ENCODE data around the gene MRPS25. TPM values are rescaled to one million over a fixed set of nuclear protein-coding genes. Genes with fewer than 3 reads are reported as not detected.

Gene MRPS25
- total RNA-seq, 1 experiment from 2014 or later, result 58.3 TPM

DNA sequence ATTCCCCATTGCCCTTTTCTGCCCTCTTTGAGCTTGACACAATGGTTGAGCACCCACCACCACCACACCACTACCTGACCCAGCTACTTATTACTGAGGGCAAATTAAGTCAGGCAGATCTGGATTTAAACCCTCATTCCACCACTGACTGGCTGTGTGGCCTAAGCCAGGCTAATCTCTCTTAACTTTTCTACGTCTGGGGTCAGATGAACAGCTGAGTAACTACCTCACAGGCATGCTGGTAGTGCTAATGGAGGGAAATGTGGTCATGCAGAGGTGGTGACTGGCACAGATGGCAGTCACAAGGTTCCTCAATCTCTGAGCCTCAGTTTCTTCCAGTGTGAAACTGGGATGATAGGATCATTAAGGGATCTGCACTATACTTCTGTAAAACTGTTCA lies 4.3 kb upstream of the MRPS25 start:
- ChIA-PET CTCF (interaction anchor here (1.8 kb wide), 1 partner anchor 18 kb away, joined by 5 read pairs; no protein-coding TSS in a partner anchor), POLR2A (no interaction called here)
- no peak for ATAC-seq

More for the DNA sequence above, 4.3 kb upstream of the MRPS25 start:
- peaks cover 4 to 9% of the 10 kb centered on the region in 2 experiments; a peak in 3 of 4 replicates for H3K36me3 ChIP-seq (ENCODE audit: control insufficient read depth in 1 of 2, insufficient read depth in 2 of 2, low read length in 2 of 2)
- TF ChIP-seq SRF (IDR thresholded peaks at IDR 0.05; ENCODE audit: low read depth) (no peak), REST (IDR thresholded peaks at IDR 0.05; ENCODE audit: low read depth) (no peak), EZH2 (IDR thresholded peaks at IDR 0.05) (no peak), ATF3 (IDR thresholded peaks at IDR 0.05) (no peak), EZH2phosphoT487 (IDR thresholded peaks at IDR 0.05; ENCODE audit: borderline replicate concordance) (no peak), ZFX (IDR thresholded peaks at IDR 0.05) (no peak), TCF7L2 (IDR thresholded peaks at IDR 0.05; ENCODE audit: borderline replicate concordance, extremely low read depth, insufficient read depth, insufficient read length) (no peak), CTCF (IDR thresholded peaks at IDR 0.05 in 2 of 3, conservative IDR thresholded peaks at IDR 0.05 in 1 of 3; ENCODE audit: borderline replicate concordance in 1 of 3, insufficient read depth in 1 of 3, low read depth in 2 of 3, low read length in 2 of 3) (no peak), FOSL1 (IDR thresholded peaks at IDR 0.05; ENCODE audit: low read depth) (no peak), ZNF274 (IDR thresholded peaks at IDR 0.05; ENCODE audit: low read depth, low read length) (no peak), JUND (IDR thresholded peaks at IDR 0.05) (no peak), RAD21 (IDR thresholded peaks at IDR 0.05; ENCODE audit: low read depth) (no peak)
- TF ChIP-seq, protein P1, sequence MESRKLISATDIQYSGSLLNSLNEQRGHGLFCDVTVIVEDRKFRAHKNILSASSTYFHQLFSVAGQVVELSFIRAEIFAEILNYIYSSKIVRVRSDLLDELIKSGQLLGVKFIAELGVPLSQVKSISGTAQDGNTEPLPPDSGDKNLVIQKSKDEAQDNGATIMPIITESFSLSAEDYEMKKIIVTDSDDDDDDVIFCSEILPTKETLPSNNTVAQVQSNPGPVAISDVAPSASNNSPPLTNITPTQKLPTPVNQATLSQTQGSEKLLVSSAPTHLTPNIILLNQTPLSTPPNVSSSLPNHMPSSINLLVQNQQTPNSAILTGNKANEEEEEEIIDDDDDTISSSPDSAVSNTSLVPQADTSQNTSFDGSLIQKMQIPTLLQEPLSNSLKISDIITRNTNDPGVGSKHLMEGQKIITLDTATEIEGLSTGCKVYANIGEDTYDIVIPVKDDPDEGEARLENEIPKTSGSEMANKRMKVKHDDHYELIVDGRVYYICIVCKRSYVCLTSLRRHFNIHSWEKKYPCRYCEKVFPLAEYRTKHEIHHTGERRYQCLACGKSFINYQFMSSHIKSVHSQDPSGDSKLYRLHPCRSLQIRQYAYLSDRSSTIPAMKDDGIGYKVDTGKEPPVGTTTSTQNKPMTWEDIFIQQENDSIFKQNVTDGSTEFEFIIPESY (IDR thresholded peaks at IDR 0.05; ENCODE audit: extremely low read depth, insufficient replicate concordance, low read length), result no peak
- no TSS peak for BruUV-seq (replicated peaks)
- no peak overlapping the region for H3K4me2 ChIP-seq (ENCODE audit: low read length)
- RAD21 ChIA-PET (ENCODE audit: low non-redundant PET in 1 of 2, low total read pairs in 2 of 2, uncharacterized antibody in 2 of 2, unreplicated experiment in 2 of 2), result no interaction called here
- intact Hi-C loops (cut with micrococcal nuclease), result no loop called here
- no peaks in the 10 kb centered on the region for H4K20me1 ChIP-seq (ENCODE audit: insufficient read depth)
- no peak overlapping the region for H3K4me3 ChIP-seq (replicated peaks in 1 of 2; ENCODE audit: low read depth in 1 of 2, low read length in 2 of 2)
- H3K27me3 ChIP-seq (ENCODE audit: insufficient read depth, low read length), result no peaks in the 10 kb centered on the region
- no peak for DNase-seq (ENCODE audit: low read depth, low spot score)
- H3K9me2 ChIP-seq (ENCODE audit: insufficient read depth), result no peaks in the 10 kb centered on the region
- H3K4me1 ChIP-seq (ENCODE audit: control insufficient read depth in 1 of 2, insufficient read depth in 2 of 2, low read length in 2 of 2), result peaks cover 3 to 6% of the 10 kb centered on the region in 2 experiments; a peak in 1 of 4 replicates
- H3K9me3 ChIP-seq (ENCODE audit: control insufficient read depth in 1 of 2, insufficient read depth in 1 of 2, low read depth in 1 of 2, low read length in 2 of 2), result no peaks in the 10 kb centered on the region
- H3K9ac ChIP-seq (ENCODE audit: low read length), result no peak overlapping the region
- H3K79me2 ChIP-seq (ENCODE audit: insufficient read depth, low read length), result peaks cover 7% of the 10 kb centered on the region
- no peak overlapping the region for H3K27ac ChIP-seq (ENCODE audit: low read depth, low read length)
- H2AFZ ChIP-seq (ENCODE audit: low read depth, low read length, poor library complexity, severe bottlenecking), result no peak overlapping the region
